Limb (tissue), 2 donors: ENCODE measurements around the gene FCHO2.
"Not testable (repeated sequence)": the region's sequence is repeated elsewhere in the genome, so short reads cannot be mapped to it uniquely, and the experiment has no call there.

Experiments used
- DNase-seq, 2 donors: peaks; one replicate each; pipeline ENCODE4 v3.0.0-alpha.2; 2016; ENCODE audit errors: extremely low spot score in 2 of 2

FCHO2 gene

GRCh38 chr5:72955768-72956323, at the start of gene FCHO2:
FCHO2 (plus strand) TSS chr5:72956041; CDS start chr5:72956097, 56 bp downstream.
- peak; percentile 97 to 99 for DNase-seq

- DNase-seq, result no peak
These were observed 49.0 kb upstream of the FCHO2 start for GRCh38 chr5:72906806-72907205.

- peak in 1 of 2 donors; percentile 7 for DNase-seq
These were observed 47.2 kb upstream of the FCHO2 start for GRCh38 chr5:72908664-72909063.

- DNase-seq, result no peak
These were observed 38.5 kb upstream of the FCHO2 start for GRCh38 chr5:72917371-72917776.

- peak in 1 of 2 donors; percentile 43 for DNase-seq
These were observed 34.9 kb upstream of the FCHO2 start for GRCh38 chr5:72920690-72921502.

GRCh38 chr5:72921886-72922285, 34.0 kb upstream of the FCHO2 start:
- no peak for DNase-seq

GRCh38 chr5:72922422-72922821, 33.4 kb upstream of the FCHO2 start:
- DNase-seq, result no peak

GRCh38 chr5:72925336-72926010, 30.4 kb upstream of the FCHO2 start:
- DNase-seq, result no peak

- DNase-seq, result not testable (repeated sequence)
These were observed 23.2 kb upstream of the FCHO2 start for GRCh38 chr5:72932686-72933085.

- DNase-seq, result not testable (repeated sequence)
These were observed 20.7 kb upstream of the FCHO2 start for GRCh38 chr5:72934953-72935725.

GRCh38 chr5:72936893-72937292, 18.9 kb upstream of the FCHO2 start:
- DNase-seq, result no peak

GRCh38 chr5:72937517-72938061, 18.3 kb upstream of the FCHO2 start:
- no peak for DNase-seq

GRCh38 chr5:72938206-72938605, 17.6 kb upstream of the FCHO2 start:
- no peak for DNase-seq

- no peak for DNase-seq
These were observed 15.8 kb upstream of the FCHO2 start for GRCh38 chr5:72940082-72940481.

GRCh38 chr5:72943307-72943706, 12.5 kb upstream of the FCHO2 start:
- DNase-seq, result no peak

- DNase-seq, result no peak
These were observed 8.3 kb upstream of the FCHO2 start for GRCh38 chr5:72947498-72947897.

GRCh38 chr5:72949481-72949880, 6.4 kb upstream of the FCHO2 start:
- DNase-seq, result no peak

GRCh38 chr5:72951671-72952468, 4.0 kb upstream of the FCHO2 start:
- DNase-seq, result no peak

- no peak for DNase-seq
These were observed 1.5 kb upstream of the FCHO2 start for GRCh38 chr5:72954389-72954788.

- peak in 1 of 2 donors; percentile 9 for DNase-seq
These were observed 586 bp upstream of the FCHO2 start for GRCh38 chr5:72955143-72955767.
